Vagina (tissue), 2 donors: ENCODE data around the gene EDRF1. TPM values are rescaled to one million over a fixed set of nuclear protein-coding genes. Genes with fewer than 3 reads are reported as not detected.

Experiments used
- DNase-seq, 2 donors: peaks; one replicate each; pipeline ENCODE4 v3.0.0-alpha.2; 2017; ENCODE audit errors: extremely low spot score in 2 of 2
- H3K27ac ChIP-seq: fragments of 200-600 bp; sonication (generic); one replicate; pipeline ENCODE4 v1.5.1; 2019
- H3K27me3 ChIP-seq: fragments of 200-600 bp; sonication (generic); one replicate; pipeline ENCODE4 v1.5.1; 2019
- H3K36me3 ChIP-seq, 2 donors: fragments of 200-600 bp; sonication (generic); one replicate each; pipeline ENCODE4 v1.5.1; 2017 to 2019
- H3K4me1 ChIP-seq: fragments of 200-600 bp; sonication (generic); one replicate; pipeline ENCODE4 v1.5.1; 2019
- H3K4me3 ChIP-seq, 2 donors: fragments of 200-600 bp; sonication (generic); 1 replicate in 1 of 2; 2 replicates in 1 of 2; pipeline ENCODE4 v1.5.1; 2016 to 2019
- H3K9me3 ChIP-seq: fragments of 200-600 bp; sonication (generic); one replicate; pipeline ENCODE4 v1.5.1; 2019
- CTCF ChIP-seq, 3 experiments: fragments of 450-650 bp in 2 of 3; fragments of 200-600 bp in 1 of 3; sonication (generic) in 1 of 3; IDR thresholded peaks; one replicate each; pipeline ENCODE4 v1.5.1; 2017 to 2019; ENCODE audit warnings: antibody characterized with exemption in 3 of 3, mild to moderate bottlenecking in 2 of 3, moderate library complexity in 2 of 3
- POLR2A ChIP-seq, 2 donors: fragments of 450-650 bp; IDR thresholded peaks; one replicate each; pipeline ENCODE4 v1.6.1; 2017; ENCODE audit warnings: antibody characterized with exemption in 2 of 2, mild to moderate bottlenecking in 2 of 2, moderate library complexity in 2 of 2
- POLR2AphosphoS5 ChIP-seq, 2 donors: sonication (generic); formaldehyde crosslinking; IDR thresholded peaks; one replicate each; pipeline ENCODE4 v1.9.0; 2017; ENCODE audit warnings: antibody characterized with exemption in 2 of 2, mild to moderate bottlenecking in 2 of 2, low read depth in 1 of 2; ENCODE audit not compliant: insufficient read depth in 1 of 2
- intact Hi-C: fragments of 100-400 bp; cut with DNase I; formaldehyde crosslinking; loops from one replicate; pipeline ENCODE4 v1.15.1; 2023
- total RNA-seq: library from RNA; depleted of rRNA; stranded (reverse); fragments of >200 nt; gene quantifications from one replicate; pipeline ENCODE4 v1.2.3, GENCODE V29; 2016

Gene EDRF1
- total RNA-seq, 1 donor from 2014 or later, result 16.5 TPM

DNA sequence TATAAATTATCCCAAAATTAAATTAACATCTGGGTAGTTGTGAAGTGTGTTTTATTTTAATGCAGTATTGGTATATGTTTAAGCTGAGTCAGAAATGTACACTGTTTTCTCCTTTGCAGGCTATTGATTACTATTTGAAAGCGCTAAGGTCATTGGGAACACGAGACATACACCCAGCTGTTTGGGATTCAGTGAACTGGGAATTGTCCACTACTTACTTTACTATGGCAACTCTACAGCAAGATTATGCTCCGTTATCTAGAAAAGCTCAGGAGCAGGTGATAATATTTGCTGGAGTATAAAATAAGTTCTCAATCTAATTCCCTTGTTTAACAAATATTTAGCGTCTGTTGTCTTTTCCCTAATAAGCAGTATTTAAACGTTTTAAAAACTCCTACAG is 27.9 kb downstream of the EDRF1 start:
- intact Hi-C loops, result no loop called here
- no peaks in the 10 kb centered on the region for H3K27me3 ChIP-seq
- no peak for TF ChIP-seq POLR2A (IDR thresholded peaks at IDR 0.05)
- TF ChIP-seq CTCF (IDR thresholded peaks at IDR 0.05), result no peak
- TF ChIP-seq POLR2AphosphoS5 (IDR thresholded peaks at IDR 0.05; ENCODE audit: insufficient read depth in 1 of 2, low read depth in 1 of 2), result no peak
- no peaks in the 10 kb centered on the region for H3K9me3 ChIP-seq
- no peaks in the 10 kb centered on the region for H3K4me1 ChIP-seq
- H3K27ac ChIP-seq, result no peak overlapping the region
- no peak overlapping the region for H3K4me3 ChIP-seq
- peaks cover 0 to 83% of the 10 kb centered on the region in 2 donors for H3K36me3 ChIP-seq
- no peak for DNase-seq

GRCh38 chr10:125756196-125756595 is 36.7 kb downstream of the EDRF1 start:
- no peaks in the 10 kb centered on the region for H3K9me3 ChIP-seq
- DNase-seq, result no peak
- H3K4me3 ChIP-seq, result no peak overlapping the region
- no peak overlapping the region for H3K27ac ChIP-seq
- no peaks in the 10 kb centered on the region for H3K27me3 ChIP-seq
- no peaks in the 10 kb centered on the region for H3K4me1 ChIP-seq
- peaks cover 0 to 65% of the 10 kb centered on the region in 2 donors for H3K36me3 ChIP-seq
- TF ChIP-seq POLR2A (IDR thresholded peaks at IDR 0.05) (no peak), CTCF (IDR thresholded peaks at IDR 0.05) (no peak), POLR2AphosphoS5 (IDR thresholded peaks at IDR 0.05; ENCODE audit: insufficient read depth in 1 of 2, low read depth in 1 of 2) (no peak)
- intact Hi-C loops, result no loop called here

- H3K4me1 ChIP-seq, result no peaks in the 10 kb centered on the region
- H3K9me3 ChIP-seq, result no peaks in the 10 kb centered on the region
- no peak overlapping the region for H3K27ac ChIP-seq
- TF ChIP-seq CTCF (IDR thresholded peaks at IDR 0.05) (no peak), POLR2A (IDR thresholded peaks at IDR 0.05) (no peak), POLR2AphosphoS5 (IDR thresholded peaks at IDR 0.05; ENCODE audit: insufficient read depth in 1 of 2, low read depth in 1 of 2) (no peak)
- intact Hi-C loops, result no loop called here
- DNase-seq, result no peak
- H3K4me3 ChIP-seq, result no peak overlapping the region
- H3K27me3 ChIP-seq, result no peaks in the 10 kb centered on the region
- peaks cover 0 to 60% of the 10 kb centered on the region in 2 donors for H3K36me3 ChIP-seq
These were observed 37.5 kb downstream of the EDRF1 start for GRCh38 chr10:125756853-125757487.

DNA sequence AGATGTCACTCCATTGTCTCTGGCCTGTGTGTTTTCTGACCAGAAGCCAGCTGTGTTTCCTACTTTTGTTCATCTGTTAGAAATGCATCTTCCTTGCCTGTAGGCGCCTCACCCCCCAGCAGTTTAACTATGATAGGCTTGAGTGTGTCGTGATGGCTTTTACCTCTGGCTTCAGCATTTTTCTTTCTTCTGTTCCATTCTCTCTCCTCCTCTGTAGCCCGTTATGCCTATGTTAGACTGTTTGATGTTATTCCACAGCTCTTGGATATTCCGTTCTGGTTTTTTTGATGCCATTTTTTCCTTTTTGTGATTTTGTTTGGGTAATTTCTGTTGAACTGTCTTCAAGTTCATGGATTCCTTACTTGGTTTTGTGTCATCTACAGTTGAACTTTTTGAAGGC is 38.2 kb downstream of the EDRF1 start:
- Histone ChIP-seq H3K27ac (no peak overlapping the region), H3K9me3 (no peaks in the 10 kb centered on the region), H3K4me3 (no peak overlapping the region), H3K36me3 (peaks cover 0 to 63% of the 10 kb centered on the region in 2 donors), H3K4me1 (no peaks in the 10 kb centered on the region), H3K27me3 (no peaks in the 10 kb centered on the region)
- DNase-seq, result no peak
- intact Hi-C loops, result no loop called here
- TF ChIP-seq CTCF (IDR thresholded peaks at IDR 0.05) (no peak), POLR2AphosphoS5 (IDR thresholded peaks at IDR 0.05; ENCODE audit: insufficient read depth in 1 of 2, low read depth in 1 of 2) (no peak), POLR2A (IDR thresholded peaks at IDR 0.05) (no peak)

GRCh38 chr10:125761961-125762360 is 42.5 kb downstream of the EDRF1 start:
- TF ChIP-seq POLR2AphosphoS5 (IDR thresholded peaks at IDR 0.05; ENCODE audit: insufficient read depth in 1 of 2, low read depth in 1 of 2), result no peak
- TF ChIP-seq POLR2A (IDR thresholded peaks at IDR 0.05), result no peak
- TF ChIP-seq CTCF (IDR thresholded peaks at IDR 0.05), result no peak
- Histone ChIP-seq H3K27me3 (no peaks in the 10 kb centered on the region), H3K36me3 (peaks cover 0 to 71% of the 10 kb centered on the region in 2 donors), H3K4me1 (no peaks in the 10 kb centered on the region), H3K4me3 (no peak overlapping the region), H3K9me3 (no peaks in the 10 kb centered on the region), H3K27ac (no peak overlapping the region)
- no peak for DNase-seq
- intact Hi-C loops, result no loop called here
